GM12875 (cell line): ENCODE data around the gene ETV7.

ENCODE experiments used
- H3K4me3 ChIP-seq: one replicate; pipeline ENCODE4 v1.5.1; 2011; ENCODE audit warnings: low read depth, low read length, control low read depth
- CTCF ChIP-seq: IDR thresholded peaks from 2 replicates; pipeline ENCODE4 v1.5.1; 2011; ENCODE audit warnings: low read depth, mild to moderate bottlenecking, control low read depth, inconsistent platforms, low read length, moderate library complexity, borderline replicate concordance; ENCODE audit not compliant: insufficient read depth

Gene ETV7

GRCh38 chr6:36387440-36388303, at the start of gene ETV7:
Gene ETV7, minus strand, starts transcription at chr6:36387669. Its CDS starts 128 bp downstream, at chr6:36387541.
- TF ChIP-seq CTCF = no peak
- peak within 1 kb of the TSS; percentile 53 for H3K4me3 ChIP-seq

GRCh38 chr6:36436466-36436865, 49.0 kb upstream of the ETV7 start:
- TF ChIP-seq CTCF = no peak
- H3K4me3 ChIP-seq = no peak overlapping the region

- no peak overlapping the region for H3K4me3 ChIP-seq
- TF ChIP-seq CTCF = no peak
Observed at GRCh38 chr6:36432151-36432671, 44.7 kb upstream of the ETV7 start.

- H3K4me3 ChIP-seq = no peak overlapping the region
- no peak for TF ChIP-seq CTCF
Observed at GRCh38 chr6:36431197-36431596, 43.7 kb upstream of the ETV7 start.

GRCh38 chr6:36430351-36430750, 42.9 kb upstream of the ETV7 start:
- TF ChIP-seq CTCF = no peak

GRCh38 chr6:36428911-36429310, 41.4 kb upstream of the ETV7 start:
- no peak overlapping the region for H3K4me3 ChIP-seq
- 0 out of 2 replicates have a peak, but pooled peaks have one; percentile 13 for TF ChIP-seq CTCF

More at GRCh38 chr6:36430351-36430750, 42.9 kb upstream of the ETV7 start:
- H3K4me3 ChIP-seq = no peak overlapping the region

GRCh38 chr6:36426622-36427021, 39.2 kb upstream of the ETV7 start:
- no peak overlapping the region for H3K4me3 ChIP-seq
- no peak for TF ChIP-seq CTCF
